ENCODE measurements around the gene MICB. TPM values are rescaled to one million over a fixed set of nuclear protein-coding genes. Genes with fewer than 3 reads are reported as not detected.

Gene MICB
- total and polyA plus RNA-seq, 7 experiments from 2014 or later: 3.4 to 49.5 (median 12.6) TPM

GRCh38 chr6:31525932-31526591 is 28.1 kb downstream of the MICB start:
- Mint-ChIP-seq H3K9me3 (no peaks in the 10 kb centered on the region), H3K36me3 (peaks cover 3 to 13% (median 6%) of the 10 kb centered on the region in 5 donors), H3K4me1 (peaks cover 0 to 10% (median 6%) of the 10 kb centered on the region in 7 donors), H3K27ac (peak overlapping the region in 1 of 9 donors; percentile 74), H3K4me3 (no peak overlapping the region), H3K27me3 (peaks cover 0 to 17% (median 0%) of the 10 kb centered on the region in 5 donors)
- DNase-seq: no peak
- intact Hi-C loops (cut with micrococcal nuclease): no loop called here
- H3K9me3 ChIP-seq (ENCODE audit: control insufficient read depth in 2 of 3, low read length in 3 of 3): no peaks in the 10 kb centered on the region
- CTCF ChIA-PET: interaction anchor here (0.9 kb wide), 1 partner anchor 128 kb away, joined by 3 read pairs; no protein-coding TSS in a partner anchor
- H3K4me1 ChIP-seq (ENCODE audit: control insufficient read depth in 2 of 2, insufficient read depth in 2 of 2, low read length in 2 of 2): no peaks in the 10 kb centered on the region
- H3K4me3 ChIP-seq (ENCODE audit: low read length): no peak overlapping the region
- no peak overlapping the region for H3K27ac ChIP-seq (ENCODE audit: low read depth, low read length)
- POLR2A ChIA-PET: no interaction called here
- peak; percentile 18 for ATAC-seq
- H3K36me3 ChIP-seq (ENCODE audit: control insufficient read depth in 2 of 3, insufficient read depth in 3 of 3, low read length in 3 of 3): peaks cover 12 to 16% (median 13%) of the 10 kb centered on the region in 3 experiments
- no peaks in the 10 kb centered on the region for H3K27me3 ChIP-seq (ENCODE audit: control insufficient read depth in 2 of 2, insufficient read depth in 2 of 2, low read length in 2 of 2)

- Histone ChIP-seq H3K4me1 (ENCODE audit: control insufficient read depth in 2 of 2, insufficient read depth in 2 of 2, low read length in 2 of 2) (no peaks in the 10 kb centered on the region), H3K36me3 (ENCODE audit: control insufficient read depth in 2 of 3, insufficient read depth in 3 of 3, low read length in 3 of 3) (peaks cover 23 to 38% (median 24%) of the 10 kb centered on the region in 3 experiments), H3K27me3 (ENCODE audit: control insufficient read depth in 2 of 2, insufficient read depth in 2 of 2, low read length in 2 of 2) (no peaks in the 10 kb centered on the region), H3K4me3 (ENCODE audit: low read length) (no peak overlapping the region), H3K27ac (ENCODE audit: low read depth, low read length) (no peak overlapping the region), H3K9me3 (ENCODE audit: control insufficient read depth in 2 of 3, low read length in 3 of 3) (no peaks in the 10 kb centered on the region)
- Mint-ChIP-seq H3K36me3 (peaks cover 3 to 27% (median 11%) of the 10 kb centered on the region in 5 donors), H3K4me3 (no peak overlapping the region), H3K9me3 (no peaks in the 10 kb centered on the region), H3K27me3 (no peaks in the 10 kb centered on the region), H3K27ac (peak overlapping the region in 3 of 9 donors; percentile 42 to 73 (median 72)), H3K4me1 (peaks cover 8 to 23% (median 10%) of the 10 kb centered on the region in 7 donors)
- intact Hi-C loops (cut with micrococcal nuclease): no loop called here
- ChIA-PET CTCF (interaction anchor here (0.6 kb wide), 1 partner anchor 13 kb away, joined by 4 read pairs; no protein-coding TSS in a partner anchor), POLR2A (interaction anchor here (2.0 kb wide), 1 partner anchor 11 kb away, joined by 9 read pairs; no protein-coding TSS in a partner anchor)
- ATAC-seq: peak; percentile 22
- DNase-seq: no peak
Observed at GRCh38 chr6:31528307-31528777, 30.4 kb downstream of the MICB start.

GRCh38 chr6:31528821-31529328 is 30.9 kb downstream of the MICB start, which contains the start of gene MCCD1:
MCCD1 (plus strand) TSS chr6:31528962; CDS start chr6:31529015, 53 bp downstream.
- no peak within 1 kb of the TSS for H3K4me3 Mint-ChIP-seq
- no peaks in the 10 kb centered on the region for H3K9me3 Mint-ChIP-seq
- peaks cover 3 to 29% (median 13%) of the 10 kb centered on the region in 5 donors for H3K36me3 Mint-ChIP-seq
- intact Hi-C loops (cut with micrococcal nuclease): no loop called here
- ChIA-PET POLR2A (interaction anchor here (0.5 to 2.0 kb wide), 2 partner anchors 11 to 78 kb away, joined by 4 to 9 read pairs; no protein-coding TSS in a partner anchor), CTCF (no interaction called here)
- peaks cover 8 to 25% (median 14%) of the 10 kb centered on the region in 7 donors for H3K4me1 Mint-ChIP-seq
- no peaks in the 10 kb centered on the region for H3K27me3 Mint-ChIP-seq
- H3K27ac Mint-ChIP-seq: peak within 1 kb of the TSS in 4 of 9 donors; percentile 32 to 73 (median 57)
- Histone ChIP-seq H3K27ac (ENCODE audit: low read depth, low read length) (no peak within 1 kb of the TSS), H3K9me3 (ENCODE audit: control insufficient read depth in 2 of 3, low read length in 3 of 3) (no peaks in the 10 kb centered on the region), H3K27me3 (ENCODE audit: control insufficient read depth in 2 of 2, insufficient read depth in 2 of 2, low read length in 2 of 2) (no peaks in the 10 kb centered on the region), H3K4me3 (ENCODE audit: low read length) (no peak within 1 kb of the TSS), H3K36me3 (ENCODE audit: control insufficient read depth in 2 of 3, insufficient read depth in 3 of 3, low read length in 3 of 3) (peaks cover 26 to 43% (median 30%) of the 10 kb centered on the region in 3 experiments), H3K4me1 (ENCODE audit: control insufficient read depth in 2 of 2, insufficient read depth in 2 of 2, low read length in 2 of 2) (no peaks in the 10 kb centered on the region)
- ATAC-seq: peak; percentile 10
- DNase-seq: no peak

- H3K27me3 Mint-ChIP-seq: no peaks in the 10 kb centered on the region
- peak; percentile 22 for ATAC-seq
Observed at GRCh38 chr6:31529329-31530150, 31.6 kb downstream of the MICB start.

GRCh38 chr6:31530659-31531058 is 32.7 kb downstream of the MICB start:
- ATAC-seq: no peak
- H3K4me1 ChIP-seq (ENCODE audit: control insufficient read depth in 2 of 2, insufficient read depth in 2 of 2, low read length in 2 of 2): no peaks in the 10 kb centered on the region
- peaks cover 12 to 32% (median 21%) of the 10 kb centered on the region in 7 donors for H3K4me1 Mint-ChIP-seq
- H3K4me3 ChIP-seq (ENCODE audit: low read length): no peak overlapping the region
- H3K36me3 Mint-ChIP-seq: peaks cover 4 to 37% (median 22%) of the 10 kb centered on the region in 5 donors
- no peaks in the 10 kb centered on the region for H3K27me3 Mint-ChIP-seq
- no peaks in the 10 kb centered on the region for H3K9me3 Mint-ChIP-seq
- H3K4me3 Mint-ChIP-seq: no peak overlapping the region
- ChIA-PET POLR2A (no interaction called here), CTCF (no interaction called here)
- no peak overlapping the region for H3K27ac Mint-ChIP-seq
- H3K27me3 ChIP-seq (ENCODE audit: control insufficient read depth in 2 of 2, insufficient read depth in 2 of 2, low read length in 2 of 2): no peaks in the 10 kb centered on the region
- DNase-seq: no peak
- intact Hi-C loops (cut with micrococcal nuclease): no loop called here
- peaks cover 40 to 61% (median 47%) of the 10 kb centered on the region in 3 experiments for H3K36me3 ChIP-seq (ENCODE audit: control insufficient read depth in 2 of 3, insufficient read depth in 3 of 3, low read length in 3 of 3)
- no peak overlapping the region for H3K27ac ChIP-seq (ENCODE audit: low read depth, low read length)
- no peaks in the 10 kb centered on the region for H3K9me3 ChIP-seq (ENCODE audit: control insufficient read depth in 2 of 3, low read length in 3 of 3)

More at GRCh38 chr6:31529329-31530150, 31.6 kb downstream of the MICB start:
- Histone ChIP-seq H3K36me3 (ENCODE audit: control insufficient read depth in 2 of 3, insufficient read depth in 3 of 3, low read length in 3 of 3) (peaks cover 29 to 50% (median 36%) of the 10 kb centered on the region in 3 experiments), H3K9me3 (ENCODE audit: control insufficient read depth in 2 of 3, low read length in 3 of 3) (no peaks in the 10 kb centered on the region), H3K27ac (ENCODE audit: low read depth, low read length) (no peak overlapping the region), H3K4me1 (ENCODE audit: control insufficient read depth in 2 of 2, insufficient read depth in 2 of 2, low read length in 2 of 2) (no peaks in the 10 kb centered on the region), H3K4me3 (ENCODE audit: low read length) (no peak overlapping the region), H3K27me3 (ENCODE audit: control insufficient read depth in 2 of 2, insufficient read depth in 2 of 2, low read length in 2 of 2) (no peaks in the 10 kb centered on the region)
- no peaks in the 10 kb centered on the region for H3K9me3 Mint-ChIP-seq
- ChIA-PET CTCF (no interaction called here), POLR2A (interaction anchor here (0.5 to 2.0 kb wide), 3 partner anchors 10 to 77 kb away, joined by 3 to 9 read pairs (median 4); no protein-coding TSS in a partner anchor)
- H3K4me3 Mint-ChIP-seq: no peak overlapping the region
- peaks cover 3 to 31% (median 13%) of the 10 kb centered on the region in 5 donors for H3K36me3 Mint-ChIP-seq
- intact Hi-C loops (cut with micrococcal nuclease): no loop called here
- no peak for DNase-seq
- peak overlapping the region in 1 of 9 donors; percentile 32 for H3K27ac Mint-ChIP-seq
- peaks cover 8 to 25% (median 14%) of the 10 kb centered on the region in 7 donors for H3K4me1 Mint-ChIP-seq

- H3K27me3 Mint-ChIP-seq: no peaks in the 10 kb centered on the region
- Histone ChIP-seq H3K4me3 (ENCODE audit: low read length) (no peak overlapping the region), H3K27me3 (ENCODE audit: control insufficient read depth in 2 of 2, insufficient read depth in 2 of 2, low read length in 2 of 2) (no peaks in the 10 kb centered on the region), H3K9me3 (ENCODE audit: control insufficient read depth in 2 of 3, low read length in 3 of 3) (no peaks in the 10 kb centered on the region), H3K36me3 (ENCODE audit: control insufficient read depth in 2 of 3, insufficient read depth in 3 of 3, low read length in 3 of 3) (peaks cover 45 to 66% (median 47%) of the 10 kb centered on the region in 3 experiments), H3K4me1 (ENCODE audit: control insufficient read depth in 2 of 2, insufficient read depth in 2 of 2, low read length in 2 of 2) (no peaks in the 10 kb centered on the region), H3K27ac (ENCODE audit: low read depth, low read length) (no peak overlapping the region)
- peaks cover 9 to 42% (median 27%) of the 10 kb centered on the region in 5 donors for H3K36me3 Mint-ChIP-seq
- no peaks in the 10 kb centered on the region for H3K9me3 Mint-ChIP-seq
- ChIA-PET POLR2A (no interaction called here), CTCF (interaction anchor here (0.7 kb wide), 2 partner anchors 37 to 236 kb away, joined by 3 read pairs; no protein-coding TSS in a partner anchor)
- DNase-seq (no peak), ATAC-seq (no peak)
- intact Hi-C loops (cut with micrococcal nuclease): no loop called here
- no peak overlapping the region for H3K27ac Mint-ChIP-seq
- H3K4me3 Mint-ChIP-seq: no peak overlapping the region
- H3K4me1 Mint-ChIP-seq: peaks cover 17 to 37% (median 26%) of the 10 kb centered on the region in 7 donors
Observed at GRCh38 chr6:31531162-31531561, 33.2 kb downstream of the MICB start.
